ENCODE measurements around the gene REV1. TPM values are rescaled to one million over a fixed set of nuclear protein-coding genes. Genes with fewer than 3 reads are reported as not detected.

REV1 gene
- total and polyA plus RNA-seq, 2 of the 4 experiments (the other 2 are of a cell fraction), result 13.4 to 30.1 TPM

- H3K23ac ChIP-seq (ENCODE audit: low read depth, low read length), result no peak overlapping the region
- ATAC-seq (ENCODE audit: low read depth) (no peak), DNase-seq (no peak)
- H3K9me3 ChIP-seq (ENCODE audit: control insufficient read depth, insufficient read depth, low read length), result no peaks in the 10 kb centered on the region
- intact Hi-C loops (cut with micrococcal nuclease), result no loop called here
- ChIA-PET POLR2A (ENCODE audit: unreplicated experiment) (no interaction called here), CTCF (interaction anchor here (0.6 to 1.7 kb wide), 3 partner anchors 9 to 70 kb away, joined by 3 to 7 read pairs (median 5); no protein-coding TSS in a partner anchor)
- dilution Hi-C loops (cut with HindIII; ENCODE audit: low sequenced_read_pairs, unreplicated experiment), result no loop called here
- no peak overlapping the region for H3K9ac ChIP-seq (ENCODE audit: low read depth, low read length)
- peaks cover 15% of the 10 kb centered on the region for H3K36me3 ChIP-seq (ENCODE audit: control insufficient read depth, insufficient read depth, low read length)
- no peaks in the 10 kb centered on the region for H3K27me3 ChIP-seq (ENCODE audit: control insufficient read depth, insufficient read depth, low read length)
- H3K4ac ChIP-seq (ENCODE audit: low read depth, low read length), result no peak overlapping the region
- no peak overlapping the region; a peak in 1 of 4 replicates for H4K8ac ChIP-seq (ENCODE audit: low read depth in 2 of 2, low read length in 2 of 2)
- H2AFZ ChIP-seq (replicated peaks; ENCODE audit: low read length, poor library complexity), result no peak overlapping the region
- no TSS peak for BruUV-seq (replicated peaks)
- no peak overlapping the region for H4K91ac ChIP-seq (ENCODE audit: insufficient read depth, low read depth, low read length)
- no peak overlapping the region for H2BK5ac ChIP-seq (ENCODE audit: low read depth, low read length, poor library complexity, severe bottlenecking)
- no peak overlapping the region for H3K14ac ChIP-seq (replicated peaks; ENCODE audit: low read depth, low read length)
- 40% methylated on average over 1 of the region's 4 CpGs; no CpG with 5 or more reads in 1 of the 2 experiments for WGBS, 2 experiments (ENCODE audit: extremely low coverage in 2 of 2, insufficient read length in 1 of 2)
- H3K56ac ChIP-seq (ENCODE audit: extremely low read depth, insufficient read depth, low read length), result no peak overlapping the region
- H3K79me1 ChIP-seq (ENCODE audit: low read depth in 1 of 2, low read length in 2 of 2), result peaks cover 12 to 14% of the 10 kb centered on the region in 2 experiments
- H2BK120ac ChIP-seq (ENCODE audit: low read depth, low read length), result no peak overlapping the region
- peaks cover 5% of the 10 kb centered on the region; the same call in 1 of the 2 replicates for H3K4me1 ChIP-seq (ENCODE audit: control insufficient read depth, insufficient read depth, low read length)
- no peak for TF ChIP-seq RFX5 (IDR thresholded peaks at IDR 0.05; ENCODE audit: low read depth, low read length)
- TF ChIP-seq CHD1 (IDR thresholded peaks at IDR 0.05; ENCODE audit: low read depth, low read length), result no peak
- no peak for TF ChIP-seq FOS (IDR thresholded peaks at IDR 0.05; ENCODE audit: low read depth, low read length)
- no peak for TF ChIP-seq USF2 (IDR thresholded peaks at IDR 0.05; ENCODE audit: low read depth, low read length)
- TF ChIP-seq NFE2L2 (IDR thresholded peaks at IDR 0.05; ENCODE audit: low read depth, low read length), result no peak
- no peak for TF ChIP-seq POLR2A (IDR thresholded peaks at IDR 0.05; ENCODE audit: low read depth, low read length)
- H2BK20ac ChIP-seq (ENCODE audit: low read depth, low read length), result no peak overlapping the region
- H3K4me3 ChIP-seq (ENCODE audit: insufficient read depth, low read depth, low read length), result no peak overlapping the region
- H3K18ac ChIP-seq (ENCODE audit: low read depth, low read length), result no peak overlapping the region
- no peak overlapping the region for H2AK9ac ChIP-seq (replicated peaks; ENCODE audit: low read depth, low read length, poor library complexity)
- no peaks in the 10 kb centered on the region for H3K9me1 ChIP-seq (ENCODE audit: insufficient read depth, low read length)
- H2BK15ac ChIP-seq (ENCODE audit: low read depth, low read length), result no peak overlapping the region
- no peak overlapping the region for H4K5ac ChIP-seq (ENCODE audit: low read depth, low read length)
- H3K4me2 ChIP-seq (ENCODE audit: low read depth, low read length), result no peak overlapping the region
- no peak overlapping the region for H3K27ac ChIP-seq (ENCODE audit: insufficient read depth, low read length)
- no peak overlapping the region for H2AK5ac ChIP-seq (ENCODE audit: low read depth, low read length)
- peaks cover 6% of the 10 kb centered on the region for H4K20me1 ChIP-seq (ENCODE audit: insufficient read depth, low read length)
- in situ Hi-C loops (cut with MboI; ENCODE audit: low sequenced_read_pairs), result no loop called here
Observed at GRCh38 chr2:99439971-99440505, 49.8 kb downstream of the REV1 start.
